Body of pancreas (tissue), 4 donors: ENCODE measurements around the gene CCND3. TPM values are rescaled to one million over a fixed set of nuclear protein-coding genes. Genes with fewer than 3 reads are reported as not detected.

Experiments
- ATAC-seq: fragments of 150-250 bp; one replicate; pipeline ENCODE4 v1.9.1; 2016
- DNase-seq, 4 donors: peaks; one replicate each; pipeline ENCODE4 v3.0.0-alpha.2; 2019
- H3K27ac ChIP-seq, 4 donors: fragments of 200-600 bp; sonication (generic); 1 replicate in 3 of 4; 2 replicates in 1 of 4; pipeline versions ENCODE4 v1.5.1 to v1.6.1; 2016 to 2019; ENCODE audit warnings: mild to moderate bottlenecking in 1 of 4, mixed read lengths in 1 of 4, moderate library complexity in 1 of 4
- H3K27me3 ChIP-seq, 2 donors: fragments of 200-600 bp; sonication (generic); one replicate each; pipeline ENCODE4 v1.6.0; 2016; ENCODE audit warnings: mild to moderate bottlenecking in 1 of 2
- H3K36me3 ChIP-seq, 2 donors: fragments of 200-600 bp; sonication (generic); replicated peaks in 1 of 2; 2 replicates each; pipeline ENCODE4 v1.5.1; 2016; ENCODE audit warnings: low read depth in 2 of 2; ENCODE audit not compliant: insufficient read depth in 1 of 2
- H3K4me1 ChIP-seq: fragments of 200-600 bp; sonication (generic); one replicate; pipeline ENCODE4 v1.6.0; 2016
- H3K4me3 ChIP-seq, 2 donors: fragments of 200-600 bp; sonication (generic); 1 replicate in 1 of 2; 2 replicates in 1 of 2; pipeline ENCODE4 v1.5.1; 2016 to 2019
- H3K9me3 ChIP-seq, 3 donors: fragments of 200-600 bp; sonication (generic); 1 replicate in 2 of 3; 2 replicates in 1 of 3; pipeline ENCODE4 v1.5.1; 2016
- POLR2A ChIP-seq, 3 donors: fragments of 450-650 bp; IDR thresholded peaks; one replicate each; pipeline ENCODE4 v1.6.1; 2016; ENCODE audit warnings: antibody characterized with exemption in 3 of 3, mild to moderate bottlenecking in 2 of 3
- WGBS, 2 donors: methylation state at CpG; one replicate each; pipeline ENCODE4 v1.1.5; 2017; 5-methylcytosine and 5-hydroxymethylcytosine counted together
- intact Hi-C: fragments of 100-400 bp; cut with DNase I; formaldehyde crosslinking; loops from one replicate; pipeline ENCODE4 v1.15.1; 2023
- total RNA-seq, 2 donors: library from RNA; depleted of rRNA; stranded (reverse); fragments of >200 nt; gene quantifications; one replicate each; pipeline ENCODE4 v1.1.0, GENCODE V29; 2016
- TF ChIP-seq, protein P1 (sequence below), 7 experiments: fragments of 450-650 bp in 4 of 7; fragments of 200-600 bp in 3 of 7; sonication (generic) in 3 of 7; IDR thresholded peaks; one replicate each; pipeline ENCODE4 v1.5.1; 2016 to 2019; ENCODE audit warnings: antibody characterized with exemption in 7 of 7

CCND3 gene
- total RNA-seq, 2 donors from 2014 or later: 73.2 to 91.0 TPM

DNA sequence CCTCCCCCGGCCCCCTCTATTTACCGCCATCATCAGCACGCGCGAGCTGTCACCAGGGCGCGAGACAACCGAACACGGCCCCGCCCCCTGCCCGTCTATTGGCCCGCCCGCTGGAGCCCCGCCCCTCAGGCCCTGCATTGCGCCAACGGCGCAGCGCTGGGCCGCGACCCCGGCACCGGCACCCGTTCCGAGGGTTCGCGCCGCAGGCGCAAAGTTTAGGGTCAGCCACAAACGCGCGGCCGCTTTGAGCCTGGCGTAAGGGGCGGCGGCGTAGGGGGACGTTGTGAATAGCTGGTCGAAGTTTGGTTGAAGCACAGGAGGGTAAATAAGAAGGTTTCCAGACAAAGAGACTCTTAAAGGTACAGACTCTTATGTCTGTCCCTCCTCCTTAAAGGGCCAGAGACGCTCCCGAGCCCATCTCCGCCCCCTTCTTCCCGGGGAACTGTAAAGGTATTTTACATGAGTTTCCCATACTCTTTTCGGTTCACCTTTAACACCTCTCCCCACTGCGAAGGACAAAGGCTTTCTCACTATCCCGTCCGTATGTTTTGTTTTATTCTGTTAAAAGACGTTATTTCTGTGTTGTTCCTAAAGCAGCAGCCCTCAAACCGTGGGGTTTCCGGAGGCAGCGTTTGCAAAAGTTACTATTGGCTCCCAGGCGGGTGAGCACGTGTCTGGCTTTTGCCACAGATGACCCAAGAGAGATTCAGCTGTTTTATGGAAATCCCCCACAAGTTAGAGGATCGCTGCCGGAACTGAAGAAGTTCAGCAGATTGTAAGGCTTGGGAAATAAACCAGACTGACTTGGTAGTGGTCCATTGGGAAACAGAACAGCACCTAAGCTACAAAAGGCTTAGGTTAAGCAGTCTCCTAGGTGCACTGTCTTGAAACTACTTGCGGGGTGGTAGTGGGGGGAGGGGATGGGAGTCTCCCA, 46.0 kb downstream of the CCND3 start, which contains the start of gene USP49:
Gene USP49, minus strand, starts transcription at position 76 of the 934 bp plus-strand sequence. CDS start 88,392 bp downstream, outside the sequence.
- no peaks in the 10 kb centered on the region for H3K27me3 ChIP-seq
- peak within 1 kb of the TSS; percentile 61 to 83 (median 74) for H3K27ac ChIP-seq
- H3K9me3 ChIP-seq: no peaks in the 10 kb centered on the region
- DNase-seq (peak; percentile 87 to 94 (median 89)), ATAC-seq (peak; percentile 96)
- no peaks in the 10 kb centered on the region for H3K36me3 ChIP-seq
- intact Hi-C loops: no loop called here
- peak in 1 of 3 donors; percentile 28 for TF ChIP-seq POLR2A (IDR thresholded peaks at IDR 0.05)
- TF ChIP-seq, protein P1, sequence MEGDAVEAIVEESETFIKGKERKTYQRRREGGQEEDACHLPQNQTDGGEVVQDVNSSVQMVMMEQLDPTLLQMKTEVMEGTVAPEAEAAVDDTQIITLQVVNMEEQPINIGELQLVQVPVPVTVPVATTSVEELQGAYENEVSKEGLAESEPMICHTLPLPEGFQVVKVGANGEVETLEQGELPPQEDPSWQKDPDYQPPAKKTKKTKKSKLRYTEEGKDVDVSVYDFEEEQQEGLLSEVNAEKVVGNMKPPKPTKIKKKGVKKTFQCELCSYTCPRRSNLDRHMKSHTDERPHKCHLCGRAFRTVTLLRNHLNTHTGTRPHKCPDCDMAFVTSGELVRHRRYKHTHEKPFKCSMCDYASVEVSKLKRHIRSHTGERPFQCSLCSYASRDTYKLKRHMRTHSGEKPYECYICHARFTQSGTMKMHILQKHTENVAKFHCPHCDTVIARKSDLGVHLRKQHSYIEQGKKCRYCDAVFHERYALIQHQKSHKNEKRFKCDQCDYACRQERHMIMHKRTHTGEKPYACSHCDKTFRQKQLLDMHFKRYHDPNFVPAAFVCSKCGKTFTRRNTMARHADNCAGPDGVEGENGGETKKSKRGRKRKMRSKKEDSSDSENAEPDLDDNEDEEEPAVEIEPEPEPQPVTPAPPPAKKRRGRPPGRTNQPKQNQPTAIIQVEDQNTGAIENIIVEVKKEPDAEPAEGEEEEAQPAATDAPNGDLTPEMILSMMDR (IDR thresholded peaks at IDR 0.05): no peak
- H3K4me3 ChIP-seq: peak within 1 kb of the TSS; percentile 53 to 93
- 1% methylated on average over 34 to 36 of the region's 55 CpGs for WGBS, 2 donors
- H3K4me1 ChIP-seq: peaks cover 19% of the 10 kb centered on the region

DNA sequence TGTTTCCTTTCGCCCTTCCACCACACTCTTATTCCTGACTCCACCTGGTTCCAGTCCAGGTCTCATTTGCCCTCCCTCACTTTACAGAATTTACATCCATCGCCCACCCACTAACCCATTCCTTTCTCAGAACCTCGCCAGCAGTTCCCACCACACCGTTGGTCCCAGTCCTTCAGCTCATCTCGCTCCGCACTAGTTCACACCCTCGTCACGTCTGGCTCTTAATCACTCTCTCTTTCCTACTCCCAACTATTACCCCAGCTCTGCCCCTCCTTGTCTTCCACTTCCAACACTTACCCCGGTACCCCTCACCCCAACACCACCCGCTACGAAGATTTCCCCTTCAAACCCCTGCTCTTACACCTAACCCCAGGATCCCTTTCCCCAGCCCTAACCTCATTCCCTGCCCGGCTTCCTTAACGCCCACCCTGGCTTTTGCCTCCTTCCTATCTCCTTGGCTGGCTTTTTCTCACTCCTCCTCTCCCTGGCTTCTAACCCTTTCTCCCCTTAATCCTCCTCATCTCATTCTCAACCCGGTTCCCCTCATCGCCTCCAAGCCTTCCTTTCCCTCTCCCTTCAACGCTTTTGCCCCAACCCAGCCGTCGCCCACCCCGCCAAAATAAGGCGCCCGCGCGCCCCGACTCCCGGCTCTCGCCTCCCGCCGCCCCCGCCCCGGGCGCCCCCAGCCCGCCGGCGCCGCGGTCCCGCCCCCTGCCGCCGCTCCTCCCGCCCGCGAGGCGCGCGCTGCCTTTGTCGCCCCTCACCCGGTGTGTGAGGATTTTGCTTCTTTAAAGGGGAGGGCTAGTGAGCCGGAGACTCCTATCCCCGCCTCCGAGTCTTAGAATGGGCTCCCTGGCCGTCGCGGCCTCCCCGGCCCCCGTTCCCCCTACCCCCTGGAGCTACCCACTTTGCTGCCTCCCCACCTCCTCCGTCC, 47.0 kb downstream of the CCND3 start:
- Histone ChIP-seq H3K36me3 (no peaks in the 10 kb centered on the region), H3K4me3 (peak overlapping the region; percentile 53 to 93), H3K27ac (peak overlapping the region in 3 of 4 donors; percentile 61 to 83 (median 79)), H3K9me3 (no peaks in the 10 kb centered on the region), H3K27me3 (no peaks in the 10 kb centered on the region), H3K4me1 (peaks cover 19% of the 10 kb centered on the region)
- DNase-seq (no peak), ATAC-seq (peak; percentile 54)
- peak in 1 of 3 donors; percentile 9 for TF ChIP-seq POLR2A (IDR thresholded peaks at IDR 0.05)
- TF ChIP-seq, protein P1 (IDR thresholded peaks at IDR 0.05): no peak
- intact Hi-C loops: no loop called here
- 2 to 4% methylated on average over 45 to 49 of the region's 56 CpGs for WGBS, 2 donors

DNA sequence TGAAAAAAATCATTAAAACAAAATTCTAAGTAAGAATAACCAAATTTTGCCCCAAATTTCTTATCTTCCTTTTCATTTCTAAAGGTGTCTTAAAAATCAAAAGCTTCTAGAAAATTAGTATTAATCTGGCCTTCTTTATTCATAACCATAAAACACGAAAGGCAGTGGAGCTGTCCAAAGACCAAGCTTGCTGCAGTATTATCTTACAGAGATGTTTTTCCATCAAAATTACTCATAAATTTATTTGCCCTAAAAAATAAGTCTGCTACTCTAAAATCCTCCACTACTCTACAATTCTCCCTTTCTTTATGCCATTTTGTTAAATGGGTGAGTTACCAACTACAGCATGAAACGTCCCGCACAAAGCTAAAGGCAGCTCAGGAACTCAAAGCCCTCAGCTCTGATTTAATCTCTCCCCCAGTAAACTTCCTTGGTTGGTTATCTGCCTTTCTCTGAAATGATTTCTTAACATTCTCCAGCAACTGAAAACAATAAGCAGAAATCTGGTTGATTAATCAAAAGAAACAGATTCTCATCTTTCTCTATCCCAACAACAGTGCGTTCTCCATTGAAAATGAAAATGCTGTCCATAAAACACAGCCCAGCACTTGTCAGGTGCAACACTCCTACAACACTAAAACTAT, 48.6 kb downstream of the CCND3 start:
- Histone ChIP-seq H3K27ac (no peak overlapping the region), H3K27me3 (no peaks in the 10 kb centered on the region), H3K4me3 (no peak overlapping the region), H3K36me3 (no peaks in the 10 kb centered on the region), H3K4me1 (peaks cover 19% of the 10 kb centered on the region), H3K9me3 (no peaks in the 10 kb centered on the region)
- 77 to 79% methylated on average over 4 of the region's 4 CpGs for WGBS, 2 donors
- DNase-seq (no peak), ATAC-seq (no peak)
- intact Hi-C loops: no loop called here
- no peak for TF ChIP-seq POLR2A (IDR thresholded peaks at IDR 0.05)
- TF ChIP-seq, protein P1 (IDR thresholded peaks at IDR 0.05): no peak

GRCh38 chr6:41887331-41887751, 54.3 kb downstream of the CCND3 start:
- Histone ChIP-seq H3K9me3 (no peaks in the 10 kb centered on the region), H3K27ac (no peak overlapping the region), H3K4me3 (no peak overlapping the region), H3K27me3 (no peaks in the 10 kb centered on the region), H3K4me1 (no peaks in the 10 kb centered on the region), H3K36me3 (no peaks in the 10 kb centered on the region)
- ATAC-seq (no peak), DNase-seq (no peak)
- intact Hi-C loops: no loop called here
- no peak for TF ChIP-seq POLR2A (IDR thresholded peaks at IDR 0.05)
- TF ChIP-seq, protein P1 (IDR thresholded peaks at IDR 0.05): no peak
- WGBS, 2 donors: 64 to 68% methylated on average over 4 of the region's 4 CpGs
